SHP77 (cell line): ENCODE results near the gene PUM2.
"Not testable (repeated sequence)": the region's sequence is repeated elsewhere in the genome, so short reads cannot be mapped to it uniquely, and the experiment has no call there.

Experiments
- DNase-seq, 2 experiments: peaks; one replicate each; lab custom pipeline; 2025; lab: John Stamatoyannopoulos, UW

The PUM2 gene

DNA sequence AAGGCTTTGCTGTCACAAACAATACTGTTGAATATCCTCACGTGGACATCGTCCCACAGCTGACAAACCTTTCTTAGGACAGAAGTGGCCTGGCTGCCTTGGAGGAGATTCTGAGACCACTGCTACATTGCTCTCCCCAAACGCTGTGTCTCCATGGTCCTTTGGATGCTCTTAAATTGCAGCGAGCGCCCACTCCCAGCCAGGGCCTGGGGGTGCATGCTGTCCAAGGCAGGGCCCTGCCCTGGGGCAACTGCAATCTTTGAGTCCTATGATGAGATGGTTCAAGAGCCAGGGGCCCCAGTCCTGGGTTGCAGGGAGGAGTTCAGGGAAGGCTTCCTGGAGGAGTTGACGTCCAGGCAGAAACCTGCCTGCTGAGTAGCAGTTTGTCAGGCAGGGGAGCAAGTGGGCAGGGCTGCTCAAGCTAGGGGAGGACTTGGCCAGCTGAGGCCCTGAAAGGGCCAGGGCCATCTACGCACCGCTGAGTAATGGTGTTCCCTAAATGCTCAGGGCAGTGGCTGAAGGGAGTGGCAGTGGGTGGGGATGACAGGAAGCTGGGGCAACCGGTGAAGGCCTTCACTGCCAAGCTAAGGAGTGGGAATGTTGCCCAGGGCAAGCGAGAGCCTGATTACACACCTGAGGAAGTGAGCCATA, 114.9 kb downstream of the PUM2 start:
- DNase-seq: no peak

DNA sequence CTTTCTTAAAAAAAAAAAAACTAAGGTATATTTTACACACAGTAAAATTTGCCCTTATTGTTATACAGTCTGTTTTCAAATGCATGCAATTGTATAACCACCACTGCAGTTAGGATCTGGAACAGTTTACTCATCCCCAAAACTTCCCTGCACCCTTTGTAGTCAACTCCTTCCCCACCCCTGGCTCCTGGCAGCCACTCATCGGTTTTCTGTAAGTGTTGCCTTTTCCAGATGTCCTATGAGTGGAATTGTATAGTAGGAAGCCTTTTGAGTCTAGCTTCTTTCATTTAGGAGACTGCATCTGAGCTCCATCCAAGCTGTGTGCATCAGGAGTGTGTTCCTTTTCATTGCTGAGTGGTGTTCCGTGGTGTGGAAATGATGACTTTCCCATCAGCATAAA, 116.0 kb downstream of the PUM2 start:
- not testable (repeated sequence) for DNase-seq

DNA sequence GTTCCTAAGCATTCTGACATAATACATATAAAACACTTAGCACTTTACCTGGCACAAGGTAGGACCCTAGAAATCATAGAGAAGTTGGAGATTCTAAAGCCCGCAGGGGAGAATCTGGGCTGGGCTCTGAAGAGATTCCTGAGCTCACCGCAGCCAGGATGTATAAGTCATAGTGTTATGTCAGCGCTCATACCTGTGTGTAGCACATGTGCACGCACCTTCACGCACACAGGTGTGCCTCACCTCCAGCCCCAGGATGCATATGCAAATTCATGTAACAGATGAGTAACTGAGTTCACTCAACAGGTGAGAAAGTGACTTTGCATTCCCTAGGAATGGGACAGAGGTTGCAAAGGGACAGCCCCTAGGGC, 117.8 kb downstream of the PUM2 start:
- no peak for DNase-seq

DNA sequence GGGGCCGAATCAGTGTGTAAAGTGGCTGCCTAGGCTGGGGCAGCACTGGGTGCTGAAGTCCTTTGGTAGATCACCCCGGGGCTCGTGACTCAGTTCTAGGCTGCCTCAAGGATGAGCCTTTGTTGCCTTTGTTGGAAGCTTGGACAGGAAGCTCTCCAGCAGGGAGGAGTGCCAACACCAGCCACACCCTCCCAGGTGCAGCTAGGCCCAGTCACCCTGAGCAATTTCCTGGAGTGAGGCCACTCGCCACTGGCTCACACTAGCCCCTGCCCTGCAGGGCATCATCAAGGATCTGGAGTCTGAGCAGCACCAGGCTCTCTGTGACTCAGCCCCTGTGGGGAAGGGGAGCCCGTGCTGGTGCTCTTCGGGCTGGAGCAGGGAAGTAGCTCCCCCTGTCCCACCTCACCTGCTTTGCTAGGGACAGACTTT, 119.0 kb downstream of the PUM2 start:
- DNase-seq: peak; percentile 66 to 70

DNA sequence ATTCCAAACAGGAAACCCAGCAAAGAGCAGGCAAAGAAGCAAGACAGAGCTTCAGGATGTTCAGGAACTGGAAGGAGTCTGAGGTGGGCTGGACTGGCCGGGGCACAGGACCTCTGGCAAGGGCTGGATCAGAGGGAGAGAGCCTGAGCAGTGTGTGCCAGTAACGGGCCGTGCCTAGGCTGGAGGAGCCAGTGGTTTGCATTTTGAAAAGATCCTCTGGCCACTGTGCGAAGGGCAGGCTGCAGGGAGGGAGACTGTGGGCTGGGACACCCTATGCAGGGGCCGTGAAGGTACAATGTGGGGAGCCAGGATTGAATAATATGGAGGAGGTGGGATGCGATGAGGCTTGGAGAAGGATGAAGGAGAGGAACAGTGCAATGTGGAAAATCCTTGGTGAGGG, 119.5 kb downstream of the PUM2 start:
- no peak for DNase-seq

DNA sequence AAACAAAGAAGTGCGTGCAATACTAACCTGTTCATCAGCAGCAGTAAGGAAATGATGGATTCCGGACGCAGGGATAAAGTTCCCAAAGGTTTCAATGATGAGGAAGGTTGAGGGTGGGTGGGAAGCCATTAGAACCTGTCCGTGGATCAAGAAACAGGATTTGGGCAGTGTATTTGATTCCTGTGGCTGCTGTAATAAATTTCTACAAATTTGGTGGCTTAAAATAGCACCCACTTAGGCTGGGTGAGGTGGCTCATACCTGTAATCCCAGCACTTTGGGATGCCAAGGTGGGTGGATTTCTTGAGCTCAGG, 120.6 kb downstream of the PUM2 start:
- DNase-seq: no peak

DNA sequence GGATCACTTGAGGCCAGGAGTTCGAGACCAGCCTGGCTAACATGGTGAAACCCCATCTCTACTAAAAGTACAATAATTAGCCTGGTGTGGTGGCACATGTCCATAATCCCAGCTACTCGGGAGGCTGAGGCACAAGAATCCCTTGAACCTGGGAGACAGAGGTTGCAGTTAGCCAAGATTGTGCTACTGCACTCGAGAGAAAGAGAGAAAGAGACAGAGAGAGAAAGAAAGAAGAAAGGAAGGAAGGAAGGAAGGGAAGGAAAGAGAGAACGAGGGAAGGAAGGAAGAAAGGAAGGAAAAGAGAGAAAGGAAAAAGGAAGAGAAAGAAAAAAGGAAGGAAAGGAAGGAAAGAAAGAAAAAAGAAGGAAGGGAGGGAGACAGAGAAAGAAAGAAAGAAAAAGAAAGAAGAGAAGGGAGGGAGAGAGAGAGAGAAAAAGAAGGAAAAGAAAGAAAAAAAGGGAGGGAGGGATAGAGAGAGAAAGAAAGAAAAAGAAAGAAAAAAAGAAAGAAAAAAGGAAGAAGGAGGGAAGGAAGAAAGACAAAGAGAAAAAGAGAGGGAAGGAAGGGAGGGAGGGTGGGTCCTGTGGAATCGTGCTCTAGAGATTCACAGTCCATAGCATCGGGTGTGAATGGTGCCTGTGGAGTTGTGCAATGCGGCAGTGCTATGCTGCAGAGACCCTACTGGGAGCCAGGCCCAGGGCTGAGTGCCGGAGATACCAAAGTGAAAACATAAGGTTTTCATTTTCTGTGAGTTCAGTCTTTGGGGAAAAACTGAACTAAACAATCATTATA, 121.1 kb downstream of the PUM2 start:
- no peak for DNase-seq

DNA sequence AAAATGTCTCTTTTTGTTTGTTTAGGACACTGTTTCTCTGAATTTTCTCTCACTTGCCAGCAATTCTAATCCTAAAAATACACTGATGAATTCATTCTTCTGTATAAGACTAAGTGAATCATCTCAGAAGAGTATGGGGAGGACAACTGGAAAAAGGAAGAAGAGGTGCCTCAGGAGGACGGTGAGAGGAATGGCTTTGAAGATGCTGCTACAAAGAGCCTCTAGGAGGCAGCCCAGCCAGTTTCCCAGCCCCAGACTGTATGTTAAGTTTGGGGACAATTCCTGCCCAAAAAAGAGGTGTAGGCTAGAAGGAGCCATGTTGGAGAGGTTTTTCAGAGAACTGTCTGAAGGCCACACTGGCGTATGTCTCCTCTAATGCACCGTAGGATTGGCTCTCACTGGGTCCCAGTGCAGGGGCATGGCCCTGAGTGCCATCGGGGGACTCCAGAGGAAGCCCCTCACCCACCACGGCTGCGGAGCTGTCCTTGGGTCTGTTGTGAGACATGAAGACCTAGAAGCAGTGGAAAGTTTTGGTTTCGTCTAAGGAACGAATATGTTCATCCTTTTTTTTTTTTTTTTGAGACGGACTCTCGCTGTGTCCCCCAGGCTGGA, 122.6 kb downstream of the PUM2 start:
- no peak for DNase-seq

DNA sequence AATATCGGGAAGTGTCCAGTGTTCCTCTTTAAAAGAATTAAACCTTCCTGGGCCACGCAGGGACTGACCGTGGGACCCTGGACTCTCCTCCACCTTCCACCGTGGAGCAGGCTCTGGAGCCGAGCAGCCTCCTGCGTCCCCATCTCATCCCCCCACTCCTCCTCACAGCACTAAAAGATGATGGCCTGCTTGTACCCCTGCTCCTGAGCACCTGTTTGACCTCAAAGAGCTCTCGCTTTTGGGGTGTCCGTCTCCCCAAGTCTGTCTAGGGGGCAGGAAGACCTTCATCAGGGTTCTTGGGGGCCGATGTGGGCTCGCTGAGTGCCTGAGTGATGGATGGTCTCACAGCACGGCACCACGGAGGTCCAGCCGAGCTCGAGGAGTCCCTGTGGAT, 124.5 kb downstream of the PUM2 start:
- DNase-seq: no peak

DNA sequence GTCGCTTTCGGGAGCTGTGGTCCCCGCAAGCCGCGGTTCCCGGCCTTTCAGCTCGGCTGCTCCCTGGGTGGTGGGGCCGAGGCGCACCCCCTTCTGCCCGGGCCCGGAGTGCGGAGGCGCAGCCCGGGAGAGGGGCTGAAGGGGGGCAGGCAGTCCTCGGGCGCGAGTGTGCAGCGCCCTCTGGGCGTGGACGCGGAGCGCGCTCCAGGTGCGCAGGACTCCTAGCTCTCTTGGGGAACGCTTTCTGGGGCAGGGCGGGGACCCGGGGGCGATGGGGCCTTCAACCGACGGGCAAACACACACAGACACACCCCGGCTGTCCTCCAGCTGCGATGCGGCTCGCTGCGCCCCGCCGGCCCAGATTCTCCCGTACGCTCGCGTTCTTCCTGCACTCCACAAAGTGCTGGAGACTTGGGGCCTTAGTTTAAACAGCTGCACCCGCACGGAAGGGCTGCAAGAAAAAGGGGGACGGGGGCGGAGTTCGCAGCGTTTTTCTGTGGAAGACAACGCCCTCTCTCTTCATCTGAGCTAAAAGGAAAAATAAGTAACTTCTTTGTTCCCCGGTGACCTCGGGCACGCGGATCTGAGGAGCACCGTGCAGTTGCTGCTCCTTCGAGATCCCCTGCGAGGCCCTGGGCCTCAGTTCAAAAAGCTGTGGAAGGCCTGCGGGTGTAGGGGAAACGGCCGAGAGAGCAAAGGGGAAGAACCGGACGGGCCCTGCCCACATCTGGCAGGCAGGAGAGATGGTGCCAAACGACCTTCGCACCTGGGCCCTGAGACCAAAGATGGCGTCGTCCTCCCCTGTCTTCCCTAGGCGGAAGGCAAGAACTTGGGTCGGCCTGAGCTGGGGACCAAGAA, 125.1 kb downstream of the PUM2 start:
- DNase-seq: peak in 1 of 2 experiments; percentile 38

DNA sequence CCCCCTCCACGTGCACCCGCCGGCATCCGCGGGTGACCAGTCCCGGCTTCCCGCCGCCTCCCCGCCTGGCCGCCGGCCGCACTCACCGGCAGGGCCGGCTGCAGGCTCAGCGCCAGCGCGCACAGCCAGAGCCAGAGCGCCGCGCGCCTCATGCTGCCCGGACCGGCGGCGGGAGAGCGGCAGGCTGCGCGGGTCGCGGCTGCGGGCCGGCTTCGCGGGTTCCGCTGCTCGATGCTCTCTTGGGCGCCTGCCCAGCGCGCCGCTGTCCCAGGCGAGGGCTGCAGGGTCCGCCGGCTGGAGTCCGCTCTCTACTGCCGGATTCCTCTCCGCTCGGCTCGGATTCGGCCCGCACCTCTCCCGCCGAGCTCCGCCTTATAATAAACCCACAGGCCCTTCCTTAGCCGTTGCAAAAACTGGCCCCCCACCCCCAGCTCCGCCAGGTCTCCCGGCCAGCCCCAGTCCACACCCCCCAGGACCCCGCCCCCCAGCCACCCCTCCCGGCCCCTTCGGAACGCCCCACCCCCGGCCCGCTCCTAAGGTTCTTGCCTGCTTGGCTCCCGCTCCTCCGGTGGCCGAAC, 125.8 kb downstream of the PUM2 start, which contains the start of gene SDC1:
SDC1 (minus strand) TSS at position 415 of the 578 bp plus-strand sequence; CDS start at position 152, 263 bp downstream.
- DNase-seq: peak; percentile 24 to 35

DNA sequence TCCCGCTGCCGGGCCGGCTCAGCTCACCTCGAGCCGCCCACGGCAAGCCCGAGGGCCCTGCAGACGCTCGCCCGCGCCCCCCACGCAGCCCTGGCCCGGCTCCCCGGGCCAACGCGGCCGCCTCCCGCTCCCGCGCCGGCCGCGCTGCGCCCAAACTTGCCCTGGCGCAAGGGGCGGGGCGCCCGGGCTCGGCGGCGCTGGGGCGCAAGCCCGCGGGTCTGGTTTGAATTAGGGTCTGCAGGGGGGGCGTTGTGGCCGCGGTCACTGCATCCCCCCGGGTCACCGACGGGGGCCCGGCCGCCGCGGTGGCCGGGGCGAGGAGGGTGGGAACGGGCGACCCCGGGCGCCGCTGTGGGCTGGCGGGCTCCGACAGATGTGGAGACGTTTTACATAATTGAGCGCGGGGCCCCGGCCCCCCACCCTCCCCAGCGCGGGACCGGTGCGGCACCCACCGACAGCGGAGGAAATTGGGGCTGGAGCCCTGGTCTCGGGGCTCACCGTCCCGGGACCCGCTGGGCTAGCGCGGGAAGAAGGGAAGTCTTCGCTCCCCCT, 126.4 kb downstream of the PUM2 start:
- DNase-seq: no peak

DNA sequence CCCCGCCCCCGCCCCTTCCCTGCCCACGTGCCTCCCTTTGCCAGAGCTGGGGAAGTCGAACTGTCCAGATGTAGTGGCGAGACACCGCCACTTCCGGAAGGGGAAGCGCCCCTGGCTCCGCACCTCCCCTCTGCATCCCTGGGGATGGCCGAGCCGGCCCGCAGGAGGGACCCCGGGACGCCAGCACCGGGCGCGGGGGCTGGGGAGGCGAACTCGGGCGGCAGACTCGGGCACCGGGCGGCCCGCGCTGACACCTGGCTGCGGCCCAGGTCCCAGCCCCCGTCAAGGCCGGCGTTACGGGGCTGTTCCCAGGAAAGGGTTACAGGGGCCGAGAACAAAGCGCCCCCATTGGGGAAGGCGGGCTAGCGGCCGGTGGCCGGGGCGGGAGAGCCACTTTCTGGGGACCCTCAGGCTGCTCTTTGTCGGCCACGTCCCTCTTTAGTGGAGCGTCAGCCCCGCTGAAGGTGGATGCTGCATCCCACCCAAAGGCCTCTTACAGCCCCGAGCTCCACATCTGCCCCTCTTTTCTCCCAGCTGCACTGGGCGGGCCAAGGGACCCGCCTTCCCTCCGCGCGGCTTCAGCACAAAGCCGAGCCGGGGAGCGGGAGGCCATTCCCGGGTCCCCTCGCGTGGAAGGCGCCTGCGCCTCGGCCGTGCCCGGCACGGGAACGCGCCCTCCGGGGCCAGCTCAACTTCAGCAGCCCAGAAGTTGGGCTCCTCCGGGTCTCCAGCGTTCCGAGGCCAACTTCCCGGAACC, 127.1 kb downstream of the PUM2 start:
- DNase-seq: peak; percentile 16 to 55

DNA sequence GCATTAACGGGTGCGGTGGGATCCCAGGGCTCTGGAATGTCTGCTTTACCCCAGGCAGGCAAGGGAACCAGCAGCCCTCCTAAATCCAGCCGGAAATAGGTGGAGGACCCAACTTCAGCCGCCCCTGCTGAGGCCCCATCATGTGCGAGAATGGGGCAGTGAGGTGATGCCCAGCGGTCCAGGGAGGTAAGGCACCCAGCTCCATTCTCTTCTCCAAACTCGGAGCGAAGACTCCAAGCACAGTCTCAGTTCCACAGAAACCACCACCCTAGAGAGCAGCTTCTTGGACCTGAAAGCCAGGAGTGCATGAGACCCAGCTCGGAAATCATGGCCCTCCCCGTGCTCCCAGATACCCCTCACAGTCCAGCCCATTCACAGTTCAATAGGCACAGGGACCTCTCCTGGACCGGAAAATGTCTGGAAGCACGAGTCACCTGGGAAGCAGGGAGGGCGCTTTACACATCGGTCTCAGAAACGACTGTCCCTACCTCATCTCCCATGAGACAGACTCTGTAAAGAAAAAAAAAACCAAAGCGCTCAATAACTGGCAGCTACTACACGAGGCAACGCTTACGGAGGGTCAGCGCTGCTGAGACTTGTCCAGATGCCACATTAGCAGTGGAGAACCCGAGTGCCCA, 127.8 kb downstream of the PUM2 start:
- DNase-seq: no peak

DNA sequence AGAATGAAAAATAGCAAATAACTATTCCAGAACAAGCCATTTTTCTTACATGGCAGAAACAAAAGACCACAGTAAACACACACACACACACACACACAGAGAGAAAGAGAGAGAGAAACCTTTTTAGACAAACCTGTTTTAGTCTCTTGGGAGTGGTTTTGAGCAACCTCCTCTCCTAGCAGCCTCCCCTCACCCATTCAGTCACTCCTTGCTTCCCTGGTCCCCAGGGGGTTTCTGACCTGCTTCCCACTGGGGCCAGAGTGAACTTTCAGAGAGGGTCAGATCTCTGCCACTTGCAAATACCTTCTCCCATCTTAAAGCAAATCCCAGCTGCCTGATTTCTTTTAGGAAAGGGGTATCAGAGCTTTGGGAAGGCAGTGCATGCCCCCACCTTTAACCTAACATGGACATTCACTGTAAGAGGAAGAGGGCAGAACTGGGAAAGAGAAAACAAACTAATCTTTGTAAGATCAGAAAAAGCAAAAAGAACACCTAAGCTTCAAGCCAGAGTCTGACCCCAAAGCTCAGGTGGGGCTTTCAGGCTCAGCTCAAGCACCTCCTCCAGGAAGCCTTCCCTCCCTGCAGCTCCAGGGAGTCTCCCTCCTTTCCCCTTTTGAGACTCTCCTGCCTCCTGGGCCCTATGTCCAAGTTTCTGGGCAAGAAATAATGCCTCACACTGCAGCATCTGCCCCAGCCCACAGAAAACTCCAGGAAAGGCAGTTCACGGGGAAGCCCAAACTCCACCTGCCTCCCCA, 128.5 kb downstream of the PUM2 start:
- DNase-seq: no peak

DNA sequence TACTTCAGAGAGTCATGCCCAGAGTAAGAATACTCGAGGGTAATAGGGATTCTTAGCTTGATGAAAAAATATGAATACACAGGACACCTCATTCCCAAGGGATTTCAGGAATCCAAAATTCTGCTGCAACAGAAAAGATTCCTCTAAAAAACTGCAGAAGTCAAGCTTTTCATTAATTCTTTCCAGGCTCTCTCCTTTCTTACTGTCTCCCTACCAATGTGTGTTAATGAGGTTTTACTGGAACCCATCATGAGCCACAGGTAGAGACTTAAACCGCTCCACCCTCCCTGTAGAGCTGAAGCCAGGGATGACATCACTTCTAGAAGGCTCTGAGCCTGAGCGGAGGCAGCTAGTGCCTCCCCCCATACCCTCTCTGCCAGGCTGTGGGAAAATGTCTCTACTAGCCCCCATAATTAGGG, 129.1 kb downstream of the PUM2 start:
- DNase-seq: no peak

DNA sequence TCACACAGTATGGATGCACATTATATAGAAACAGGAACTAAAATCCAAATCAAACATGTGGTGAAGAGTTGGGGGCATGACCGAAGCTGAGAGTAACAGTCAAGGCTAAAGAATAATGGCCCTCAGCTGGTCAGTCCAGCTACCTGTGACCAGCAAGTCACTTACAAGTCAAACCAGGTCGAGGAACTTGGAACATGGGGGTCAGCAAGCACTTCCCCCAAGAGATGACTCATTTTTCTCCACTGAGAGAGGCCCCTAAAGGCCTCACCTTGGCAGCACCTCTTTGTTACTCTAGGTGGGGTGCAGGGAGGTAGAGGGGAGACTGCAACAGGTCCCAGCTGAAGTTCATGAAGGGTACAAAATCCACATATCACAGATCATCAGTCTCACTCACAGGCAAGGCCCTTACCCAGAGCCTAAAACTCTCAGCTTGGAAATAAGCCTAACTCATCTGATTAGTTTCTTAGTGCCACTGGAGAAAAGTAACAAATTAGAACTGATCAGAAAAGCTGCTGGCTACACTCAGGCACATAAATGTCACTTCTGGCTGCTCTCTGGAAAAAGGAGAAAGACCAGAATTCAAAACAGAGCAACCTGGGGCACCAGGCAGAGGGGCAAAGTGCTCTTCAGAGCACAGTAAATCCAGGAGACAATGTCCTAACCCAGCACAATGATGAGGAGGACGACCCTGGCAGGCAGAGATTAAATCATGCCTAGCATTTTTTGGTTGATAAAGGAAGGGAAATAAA, 129.7 kb downstream of the PUM2 start:
- DNase-seq: no peak

DNA sequence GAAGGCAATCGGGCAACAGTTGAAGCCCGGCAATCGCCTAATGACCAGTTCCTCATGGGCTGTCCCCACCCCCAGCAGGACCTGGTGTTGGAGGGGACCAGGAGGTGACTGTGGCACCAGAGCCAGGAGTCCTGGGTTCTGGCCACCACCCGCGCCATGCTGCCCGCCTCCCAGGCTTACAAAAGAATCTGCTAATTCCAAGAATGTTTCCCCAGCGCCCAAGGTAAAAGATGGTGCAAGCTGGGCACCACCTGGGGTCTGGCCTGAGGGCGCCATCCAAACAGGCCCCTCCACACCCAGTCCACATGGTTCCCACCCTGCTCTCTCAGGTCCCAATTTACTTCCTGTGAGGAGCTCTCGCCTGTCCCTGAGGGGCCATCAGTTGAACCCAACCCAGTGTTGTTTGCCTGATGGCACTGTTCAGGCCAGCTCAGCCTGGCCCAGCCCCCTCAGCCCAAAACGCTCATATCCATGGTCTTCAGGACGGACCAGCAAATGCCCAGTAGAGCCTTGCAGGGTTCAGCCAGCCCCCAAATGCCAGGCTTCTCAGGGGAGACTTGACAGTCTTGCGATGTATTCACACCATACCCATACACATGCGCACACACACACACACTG, 130.8 kb downstream of the PUM2 start:
- DNase-seq: no peak
